Body of pancreas (tissue), 4 donors: ENCODE measurements around the gene OLAH.

Experiments used
- POLR2A ChIP-seq, 3 donors: fragments of 450-650 bp; IDR thresholded peaks; one replicate each; pipeline ENCODE4 v1.6.1; 2016; ENCODE audit warnings: antibody characterized with exemption in 3 of 3, mild to moderate bottlenecking in 2 of 3
- TF ChIP-seq, protein P1 (sequence below), 7 experiments: fragments of 450-650 bp in 4 of 7; fragments of 200-600 bp in 3 of 7; sonication (generic) in 3 of 7; IDR thresholded peaks; one replicate each; pipeline ENCODE4 v1.5.1; 2016 to 2019; ENCODE audit warnings: antibody characterized with exemption in 7 of 7

DNA sequence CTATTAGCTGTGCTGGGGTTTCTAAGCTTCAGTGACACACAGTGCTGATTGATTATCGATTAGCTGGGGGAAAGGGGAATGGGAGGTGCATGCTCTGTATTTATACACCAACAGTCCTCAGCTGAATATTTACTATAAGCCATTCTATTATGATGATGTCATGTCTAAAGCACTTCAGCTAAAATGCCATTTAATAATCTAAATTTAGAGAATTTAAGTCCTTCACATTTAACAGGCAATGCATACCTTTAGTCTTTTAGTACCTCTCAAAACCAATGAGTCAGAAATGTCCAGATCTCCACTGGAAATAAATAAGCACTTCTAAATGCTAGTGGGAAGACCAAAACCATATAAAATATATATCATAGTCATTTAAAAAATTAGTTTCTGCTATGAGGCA, 78.0 kb downstream of the OLAH start:
- TF ChIP-seq, protein P1, sequence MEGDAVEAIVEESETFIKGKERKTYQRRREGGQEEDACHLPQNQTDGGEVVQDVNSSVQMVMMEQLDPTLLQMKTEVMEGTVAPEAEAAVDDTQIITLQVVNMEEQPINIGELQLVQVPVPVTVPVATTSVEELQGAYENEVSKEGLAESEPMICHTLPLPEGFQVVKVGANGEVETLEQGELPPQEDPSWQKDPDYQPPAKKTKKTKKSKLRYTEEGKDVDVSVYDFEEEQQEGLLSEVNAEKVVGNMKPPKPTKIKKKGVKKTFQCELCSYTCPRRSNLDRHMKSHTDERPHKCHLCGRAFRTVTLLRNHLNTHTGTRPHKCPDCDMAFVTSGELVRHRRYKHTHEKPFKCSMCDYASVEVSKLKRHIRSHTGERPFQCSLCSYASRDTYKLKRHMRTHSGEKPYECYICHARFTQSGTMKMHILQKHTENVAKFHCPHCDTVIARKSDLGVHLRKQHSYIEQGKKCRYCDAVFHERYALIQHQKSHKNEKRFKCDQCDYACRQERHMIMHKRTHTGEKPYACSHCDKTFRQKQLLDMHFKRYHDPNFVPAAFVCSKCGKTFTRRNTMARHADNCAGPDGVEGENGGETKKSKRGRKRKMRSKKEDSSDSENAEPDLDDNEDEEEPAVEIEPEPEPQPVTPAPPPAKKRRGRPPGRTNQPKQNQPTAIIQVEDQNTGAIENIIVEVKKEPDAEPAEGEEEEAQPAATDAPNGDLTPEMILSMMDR (IDR thresholded peaks at IDR 0.05): no peak
- no peak for TF ChIP-seq POLR2A (IDR thresholded peaks at IDR 0.05)
